SJSA1 (cell line): Measurements from ENCODE around the gene LPP. TPM values are rescaled to one million over a fixed set of nuclear protein-coding genes. Genes with fewer than 3 reads are reported as not detected.
"Not testable (repeated sequence)": the region's sequence is repeated elsewhere in the genome, so short reads cannot be mapped to it uniquely, and the experiment has no call there.

Experiments used
- DNase-seq, 2 experiments: peaks; one replicate each; pipeline ENCODE4 v3.0.0-alpha.2; 2015 to 2020; ENCODE audit warnings: low spot score in 2 of 2, low read depth in 1 of 2
- H3K27ac ChIP-seq: fragments of 250-450 bp; sonication (Bioruptor Pico); 2 replicates; pipeline ENCODE4 v1.5.1; 2020; ENCODE audit warnings: mild to moderate bottlenecking, moderate library complexity
- H3K27me3 ChIP-seq: fragments of 250-450 bp; sonication (Bioruptor Pico); replicated peaks from 2 replicates; pipeline ENCODE4 v1.5.1; 2020; ENCODE audit warnings: mild to moderate bottlenecking, moderate library complexity
- H3K36me3 ChIP-seq: fragments of 250-450 bp; sonication (Bioruptor Pico); 2 replicates; pipeline ENCODE4 v1.5.1; 2020; ENCODE audit warnings: mild to moderate bottlenecking
- H3K4me1 ChIP-seq: fragments of 250-450 bp; sonication (Bioruptor Pico); replicated peaks from 2 replicates; pipeline ENCODE4 v1.6.1; 2021; ENCODE audit warnings: mild to moderate bottlenecking
- H3K4me3 ChIP-seq: fragments of 250-450 bp; sonication (Bioruptor Pico); 2 replicates; pipeline ENCODE4 v1.5.1; 2020; ENCODE audit warnings: mild to moderate bottlenecking
- H3K9me3 ChIP-seq: fragments of 250-450 bp; sonication (Bioruptor Pico); replicated peaks from 2 replicates; pipeline ENCODE4 v1.5.1; 2020; ENCODE audit warnings: mild to moderate bottlenecking
- total RNA-seq: library from RNA; depleted of rRNA; stranded (reverse); fragments of >200 nt; shearing (Covaris generic); gene quantifications from 2 replicates; pipeline ENCODE4 v1.2.3, GENCODE V29; 2014

Gene LPP
- total RNA-seq, 1 experiment from 2014 or later, result 132 TPM

DNA sequence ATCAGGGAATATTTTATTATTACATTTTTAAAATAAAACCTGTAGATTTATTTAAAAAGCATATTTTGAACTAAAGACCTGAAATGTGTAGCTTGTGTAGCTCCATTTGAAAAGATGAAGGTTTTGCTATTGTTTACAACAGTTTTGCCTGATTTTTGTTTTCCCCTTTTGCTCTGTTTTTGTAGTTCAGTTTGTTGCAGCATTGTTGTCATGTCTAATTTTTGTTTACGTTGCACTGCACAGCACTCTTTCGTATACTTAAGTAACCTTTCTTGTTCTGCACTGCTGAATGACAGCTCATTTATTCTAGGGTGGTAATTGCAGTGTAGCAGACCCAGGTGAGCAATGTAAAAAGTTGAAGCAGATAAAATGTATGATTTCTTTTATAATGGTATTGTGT lies 435.8 kb downstream of the LPP start:
- Histone ChIP-seq H3K27ac (no peak overlapping the region), H3K36me3 (0 out of 2 replicates have a peak, but pooled peaks cover 3% of the 10 kb centered on the region), H3K4me1 (peaks cover 34% of the 10 kb centered on the region), H3K9me3 (no peaks in the 10 kb centered on the region), H3K27me3 (no peaks in the 10 kb centered on the region), H3K4me3 (no peak overlapping the region)
- no peak for DNase-seq

DNA sequence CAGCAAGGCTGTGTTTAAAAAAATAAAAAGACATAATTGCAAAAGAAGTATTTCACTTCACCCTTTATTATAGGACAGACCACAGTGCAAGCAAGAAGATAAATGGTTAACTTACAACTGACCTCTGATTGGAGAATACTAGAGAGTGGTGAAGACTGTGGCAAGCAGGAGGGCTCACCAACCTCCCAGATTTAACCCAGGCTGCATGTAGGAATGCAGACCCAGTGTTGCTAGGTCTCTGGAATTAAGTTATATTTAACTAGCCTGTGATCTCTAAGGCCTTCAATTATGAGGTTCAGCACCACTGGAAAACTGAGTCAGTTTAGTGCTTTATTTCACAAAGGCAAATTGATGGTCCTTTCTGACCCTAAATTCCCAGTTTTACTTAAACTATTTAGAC lies 436.6 kb downstream of the LPP start:
- H3K27ac ChIP-seq, result no peak overlapping the region
- no peak for DNase-seq
- no peaks in the 10 kb centered on the region for H3K27me3 ChIP-seq
- H3K36me3 ChIP-seq, result 0 out of 2 replicates have a peak, but pooled peaks cover 3% of the 10 kb centered on the region
- H3K4me1 ChIP-seq, result peaks cover 35% of the 10 kb centered on the region
- no peak overlapping the region for H3K4me3 ChIP-seq
- H3K9me3 ChIP-seq, result no peaks in the 10 kb centered on the region

DNA sequence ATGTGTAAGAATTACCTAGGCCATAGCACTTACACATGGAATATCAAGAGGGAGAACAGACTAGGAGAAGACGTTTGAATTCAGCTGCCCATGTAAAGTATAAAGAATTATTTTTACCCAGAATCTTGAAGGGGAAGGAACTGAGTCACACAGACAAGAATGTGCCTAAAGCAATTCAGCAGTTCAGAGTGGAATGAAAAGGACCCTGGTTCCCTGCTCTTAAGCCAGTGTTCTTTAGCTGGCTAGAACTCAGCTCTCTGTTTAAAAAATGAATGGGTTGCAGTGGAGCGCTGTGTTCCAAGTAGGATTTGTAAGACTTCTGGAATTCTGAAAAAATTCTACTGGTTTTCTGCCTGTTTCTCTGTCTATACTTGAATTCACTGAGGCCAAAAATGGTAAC lies 440.2 kb downstream of the LPP start:
- Histone ChIP-seq H3K27ac (peak overlapping the region; percentile 80), H3K36me3 (0 out of 2 replicates have a peak, but pooled peaks cover 3% of the 10 kb centered on the region), H3K9me3 (no peaks in the 10 kb centered on the region), H3K4me3 (no peak overlapping the region), H3K4me1 (peaks cover 53% of the 10 kb centered on the region), H3K27me3 (no peaks in the 10 kb centered on the region)
- DNase-seq, result peak; percentile 73 to 84

DNA sequence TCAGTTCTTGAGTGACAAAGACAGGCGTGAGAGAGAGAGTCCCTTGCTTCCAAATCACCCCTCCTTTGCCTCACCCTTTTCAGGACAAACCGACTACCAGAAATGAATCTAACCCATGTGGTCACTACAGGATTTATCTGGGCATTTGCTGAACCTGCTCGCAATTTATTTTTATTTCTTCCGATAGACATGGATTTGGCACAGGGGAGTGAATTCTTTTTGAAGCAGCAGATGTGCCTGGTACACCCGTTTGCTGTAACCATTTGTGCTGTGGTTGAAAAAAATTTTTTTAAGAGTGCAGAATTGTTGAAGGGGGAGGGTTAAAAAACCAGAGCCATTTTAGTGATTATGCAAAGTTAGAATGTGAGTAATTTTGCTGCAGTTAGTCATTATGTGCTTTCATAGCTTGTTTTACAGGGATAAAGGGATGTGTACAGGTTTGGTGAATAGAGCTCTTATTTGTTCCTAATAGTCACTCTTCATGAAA lies 442.0 kb downstream of the LPP start:
- Histone ChIP-seq H3K27ac (peak overlapping the region; percentile 80), H3K9me3 (no peaks in the 10 kb centered on the region), H3K36me3 (0 out of 2 replicates have a peak, but pooled peaks cover 3% of the 10 kb centered on the region), H3K4me3 (no peak overlapping the region), H3K27me3 (no peaks in the 10 kb centered on the region), H3K4me1 (peaks cover 53% of the 10 kb centered on the region)
- peak in 1 of 2 experiments; percentile 56 for DNase-seq

DNA sequence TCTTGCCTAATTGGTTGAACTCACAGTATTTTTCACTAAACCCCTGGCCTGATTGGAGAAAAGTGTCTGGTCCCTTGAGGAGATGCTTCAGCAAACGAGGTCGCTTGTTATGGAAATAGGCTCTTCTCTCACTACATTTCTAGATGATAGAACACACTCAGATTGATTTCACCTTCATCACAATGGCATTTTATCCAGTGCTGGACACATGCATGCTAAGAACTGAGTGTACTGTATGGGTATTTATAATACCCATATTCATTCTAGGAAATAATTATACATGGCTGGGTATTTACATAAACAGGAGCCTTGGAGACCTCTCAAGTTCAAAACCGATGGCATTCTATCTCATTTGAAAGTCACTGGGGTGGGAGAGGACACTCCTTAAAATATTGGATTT lies 444.9 kb downstream of the LPP start:
- Histone ChIP-seq H3K9me3 (no peaks in the 10 kb centered on the region), H3K27me3 (no peaks in the 10 kb centered on the region), H3K36me3 (no peaks in the 10 kb centered on the region), H3K27ac (no peak overlapping the region), H3K4me1 (peaks cover 35% of the 10 kb centered on the region), H3K4me3 (no peak overlapping the region)
- DNase-seq, result no peak

DNA sequence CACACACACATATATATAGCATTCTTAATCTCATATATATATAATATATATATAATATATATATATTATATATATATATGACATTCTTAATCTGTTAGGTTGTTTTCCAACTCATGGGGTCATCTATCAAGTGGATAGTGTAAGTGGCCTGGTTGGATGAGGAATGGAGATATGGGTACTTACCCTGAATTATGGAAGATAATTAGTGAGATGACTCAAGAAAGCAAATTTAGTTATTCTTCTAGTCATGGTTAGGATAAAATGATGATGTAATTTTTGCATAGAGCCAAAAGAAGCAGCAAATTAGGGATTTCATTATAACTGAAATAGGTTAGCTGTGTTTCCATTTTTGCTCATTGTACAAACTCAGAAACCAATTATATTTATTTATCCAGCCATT lies 448.2 kb downstream of the LPP start:
- Histone ChIP-seq H3K4me1 (peaks cover 14% of the 10 kb centered on the region), H3K36me3 (peaks cover 7% of the 10 kb centered on the region), H3K9me3 (no peaks in the 10 kb centered on the region), H3K27ac (no peak overlapping the region), H3K27me3 (no peaks in the 10 kb centered on the region), H3K4me3 (no peak overlapping the region)
- DNase-seq, result no peak

DNA sequence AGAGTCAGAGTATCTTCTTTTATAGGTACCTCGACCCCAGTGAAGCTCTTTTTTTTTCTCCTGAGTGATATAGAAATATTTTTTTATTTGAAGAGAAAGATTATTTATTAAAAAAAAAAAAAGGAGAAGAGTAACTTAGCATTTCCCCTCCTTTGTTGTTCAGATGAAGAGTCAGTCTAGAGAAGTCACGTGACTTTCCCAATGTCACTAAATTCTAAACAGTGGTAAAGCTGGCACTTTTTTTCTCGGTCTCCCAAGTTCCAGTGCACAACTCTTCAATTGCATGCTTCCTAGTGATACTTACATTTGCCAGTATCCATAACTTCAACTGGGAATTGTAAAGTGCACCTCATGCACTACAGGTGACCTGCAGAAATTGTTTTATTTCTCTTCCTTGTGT lies 448.7 kb downstream of the LPP start:
- no peak for DNase-seq
- H3K4me1 ChIP-seq, result peaks cover 12% of the 10 kb centered on the region
- H3K4me3 ChIP-seq, result no peak overlapping the region
- H3K27me3 ChIP-seq, result no peaks in the 10 kb centered on the region
- peaks cover 7% of the 10 kb centered on the region for H3K36me3 ChIP-seq
- H3K9me3 ChIP-seq, result no peaks in the 10 kb centered on the region
- no peak overlapping the region for H3K27ac ChIP-seq

DNA sequence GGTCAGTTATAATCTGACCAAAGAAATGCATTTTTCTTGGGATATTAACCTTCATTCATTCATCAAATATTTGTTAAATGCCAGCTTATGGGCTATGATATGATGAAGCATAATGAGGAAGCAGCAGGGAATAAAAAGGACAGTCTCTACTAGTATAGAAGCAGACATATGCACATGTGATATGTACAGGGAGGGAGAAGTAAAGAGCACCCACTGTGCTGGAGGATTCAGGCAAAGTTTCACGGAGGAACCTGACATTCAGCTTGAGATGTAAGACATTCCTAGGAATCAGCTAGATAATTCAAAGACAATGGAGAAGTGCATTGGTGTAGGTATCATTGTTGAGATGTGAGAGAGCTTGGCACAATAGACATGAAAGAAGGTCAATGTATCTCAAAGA lies 450.7 kb downstream of the LPP start:
- peaks cover 24% of the 10 kb centered on the region for H3K36me3 ChIP-seq
- no peaks in the 10 kb centered on the region for H3K9me3 ChIP-seq
- H3K4me1 ChIP-seq, result peaks cover 12% of the 10 kb centered on the region
- no peak overlapping the region for H3K4me3 ChIP-seq
- no peaks in the 10 kb centered on the region for H3K27me3 ChIP-seq
- no peak overlapping the region for H3K27ac ChIP-seq
- no peak for DNase-seq

DNA sequence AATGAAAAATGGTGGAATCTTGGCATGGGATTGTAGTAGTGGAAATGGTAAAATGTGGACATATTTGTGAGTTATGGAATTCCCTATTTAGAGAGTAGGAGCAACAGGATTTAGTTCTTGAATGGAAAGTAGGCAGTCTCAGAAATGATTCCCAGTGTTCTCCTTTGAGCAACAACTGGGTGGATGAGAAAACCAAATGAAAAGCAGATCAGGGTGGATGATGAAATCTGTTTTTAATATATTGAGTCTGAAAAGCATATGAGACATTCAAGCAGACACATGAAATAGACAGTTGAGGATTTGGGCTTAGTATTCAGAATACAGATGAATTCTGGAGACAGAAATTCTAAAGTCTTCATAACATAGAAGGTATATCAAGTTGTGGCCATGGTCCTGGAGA lies 451.3 kb downstream of the LPP start:
- DNase-seq, result no peak
- Histone ChIP-seq H3K27ac (no peak overlapping the region), H3K27me3 (no peaks in the 10 kb centered on the region), H3K9me3 (no peaks in the 10 kb centered on the region), H3K4me1 (peaks cover 12% of the 10 kb centered on the region), H3K36me3 (peaks cover 29% of the 10 kb centered on the region), H3K4me3 (no peak overlapping the region)

DNA sequence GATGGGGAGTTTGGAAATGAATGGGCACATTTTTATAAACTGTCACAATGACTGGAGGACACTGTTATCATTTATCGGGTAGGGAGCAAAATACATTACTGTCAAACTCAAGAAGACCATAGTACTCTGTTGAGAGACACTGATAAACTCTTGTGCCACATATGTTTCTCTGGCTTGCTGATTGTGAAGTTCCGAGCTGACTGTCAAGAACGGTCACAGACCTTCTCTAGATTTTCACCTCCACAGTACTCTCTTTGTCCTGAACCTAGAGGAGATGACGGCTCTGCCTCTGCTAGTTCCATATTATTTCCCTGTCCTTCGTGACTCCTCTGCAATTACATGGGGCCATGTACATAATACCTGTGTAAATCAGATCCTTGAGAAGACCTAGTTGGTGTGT lies 451.9 kb downstream of the LPP start:
- DNase-seq, result no peak
- Histone ChIP-seq H3K27ac (no peak overlapping the region), H3K36me3 (peaks cover 36% of the 10 kb centered on the region), H3K9me3 (no peaks in the 10 kb centered on the region), H3K4me1 (peaks cover 12% of the 10 kb centered on the region), H3K27me3 (no peaks in the 10 kb centered on the region), H3K4me3 (no peak overlapping the region)

DNA sequence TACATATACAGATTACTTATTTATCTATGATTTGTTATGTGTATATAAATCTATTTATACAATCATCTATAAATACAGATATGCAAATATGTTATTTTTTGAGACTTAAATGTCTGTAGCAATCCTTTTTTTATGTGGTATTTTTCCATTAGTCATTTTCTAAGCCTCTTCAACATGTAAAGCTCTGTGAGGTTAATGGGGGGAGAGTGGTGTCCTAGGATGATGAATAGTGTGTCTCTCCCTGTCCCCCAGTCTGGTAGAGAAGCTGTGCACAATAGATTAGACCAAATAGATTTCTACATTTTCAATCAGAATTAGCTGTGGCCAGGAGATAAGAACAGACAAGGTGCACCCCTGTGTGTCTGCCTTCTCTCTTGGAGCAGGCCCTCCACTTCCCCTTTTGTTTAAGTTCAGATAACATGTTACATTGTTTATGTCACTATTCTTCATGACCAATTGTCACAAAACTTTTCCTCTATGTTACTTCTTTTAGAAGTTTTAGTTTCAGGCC lies 453.9 kb downstream of the LPP start:
- Histone ChIP-seq H3K36me3 (peaks cover 48% of the 10 kb centered on the region), H3K27me3 (0 out of 2 replicates have a peak, but pooled peaks cover 2% of the 10 kb centered on the region), H3K4me1 (peaks cover 12% of the 10 kb centered on the region), H3K4me3 (no peak overlapping the region), H3K9me3 (no peaks in the 10 kb centered on the region), H3K27ac (no peak overlapping the region)
- DNase-seq, result no peak

DNA sequence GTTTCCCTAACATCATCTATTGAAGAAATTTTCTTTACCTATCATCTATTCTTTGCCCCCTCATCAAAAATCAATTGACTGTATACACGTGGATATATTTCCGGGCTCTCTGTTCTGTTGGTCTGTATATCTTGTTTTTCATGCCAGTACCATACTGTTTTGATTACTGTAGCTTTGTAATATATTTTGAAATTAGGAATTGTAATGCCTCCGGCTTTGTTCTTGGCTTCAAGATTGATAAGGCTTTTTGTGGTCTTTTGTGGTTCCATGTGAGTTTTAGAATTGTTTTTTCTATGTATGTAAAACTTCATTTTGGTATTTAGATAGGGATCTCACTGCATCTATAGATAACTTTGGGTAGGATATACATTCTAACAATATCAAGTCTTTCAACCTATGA lies 454.4 kb downstream of the LPP start:
- no peak overlapping the region for H3K27ac ChIP-seq
- 0 out of 2 replicates have a peak, but pooled peaks cover 2% of the 10 kb centered on the region for H3K27me3 ChIP-seq

DNA sequence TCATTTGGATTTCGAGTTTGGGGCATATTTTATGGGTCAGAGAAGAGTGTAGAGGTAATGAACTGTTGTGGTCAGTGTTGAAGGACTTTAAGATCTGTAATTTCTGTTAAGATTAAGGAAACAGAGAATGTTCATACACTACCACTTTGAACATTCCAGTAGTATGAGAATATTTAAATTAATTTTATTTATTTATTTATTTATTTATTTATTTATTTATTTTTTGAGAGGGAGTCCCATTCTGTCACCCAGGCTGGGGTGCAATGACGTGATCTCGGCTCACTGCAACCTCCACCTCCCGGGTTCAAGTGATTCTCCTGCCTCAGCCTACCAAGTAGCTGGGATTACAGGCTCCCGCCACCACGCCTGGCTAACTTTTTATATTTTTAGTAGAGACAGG lies 459.8 kb downstream of the LPP start:
- H3K9me3 ChIP-seq, DNase-seq: not testable (repeated sequence)

More for the DNA sequence above, 454.4 kb downstream of the LPP start:
- DNase-seq, result no peak
- peaks cover 12% of the 10 kb centered on the region for H3K4me1 ChIP-seq
- peaks cover 49% of the 10 kb centered on the region for H3K36me3 ChIP-seq
- H3K4me3 ChIP-seq, result no peak overlapping the region
- no peaks in the 10 kb centered on the region for H3K9me3 ChIP-seq

DNA sequence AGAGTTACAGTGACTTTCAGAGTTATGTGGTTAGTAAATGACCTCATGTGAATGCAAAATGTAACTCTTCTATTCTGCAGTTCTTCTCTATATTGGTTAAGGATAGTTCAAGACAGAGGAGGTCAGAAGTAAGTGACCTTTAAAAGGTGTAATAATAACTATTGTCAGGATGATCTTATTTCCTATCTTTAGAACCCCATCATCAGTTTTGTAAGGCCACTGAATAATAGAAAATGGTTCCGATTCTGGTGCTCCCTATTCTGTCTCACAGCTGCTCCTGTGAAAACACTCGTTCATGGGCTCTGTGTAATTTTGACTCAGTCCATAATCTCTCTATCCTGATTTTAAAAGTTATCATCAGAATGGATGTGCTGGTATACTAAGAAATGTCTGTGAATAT lies 463.3 kb downstream of the LPP start:
- H3K4me3 ChIP-seq, result no peak overlapping the region
- H3K27me3 ChIP-seq, result no peaks in the 10 kb centered on the region
- no peak overlapping the region for H3K27ac ChIP-seq
- H3K4me1 ChIP-seq, result no peaks in the 10 kb centered on the region
- peaks cover 9% of the 10 kb centered on the region for H3K36me3 ChIP-seq
- DNase-seq, result no peak
- H3K9me3 ChIP-seq, result no peaks in the 10 kb centered on the region

More for the DNA sequence above, 459.8 kb downstream of the LPP start:
- H3K36me3 ChIP-seq, result peaks cover 43% of the 10 kb centered on the region
- not testable (repeated sequence) for H3K27me3 ChIP-seq, H3K4me1 ChIP-seq, H3K27ac ChIP-seq, H3K4me3 ChIP-seq
